GM12878 (cell line): ENCODE measurements around the gene CPSF3. TPM values are rescaled to one million over a fixed set of nuclear protein-coding genes. Genes with fewer than 3 reads are reported as not detected.

Experiments
- EGR1 ChIP-seq, 2 experiments: IDR thresholded peaks; 1 replicate in 1 of 2; 2 replicates in 1 of 2; pipeline ENCODE4 v1.6.1; 2011 to 2012; ENCODE audit warnings: low read depth in 2 of 2, low read length in 2 of 2, borderline replicate concordance in 1 of 2, mild to moderate bottlenecking in 1 of 2, moderate library complexity in 1 of 2
- ESRRA ChIP-seq: IDR thresholded peaks from 2 replicates; pipeline ENCODE4 v1.6.1; 2012; ENCODE audit warnings: mild to moderate bottlenecking, low read length, improper control_type of control experiment
- polyA plus RNA-seq, 11 experiments: library from polyadenylated mRNA; depleted of rRNA in 4 of 11; unstranded in 6 of 11; stranded (reverse) in 5 of 11; fragments of >200 nt; fragmentation: Nextera tagmentation in 4 of 11; fragmentation: Illumina TruSeq in 1 of 11; extraction: Ambion mirVana in 4 of 11; extraction: Trizol in 1 of 11; gene quantifications; 1 replicate in 1 of 11; 2 replicates in 10 of 11; pipeline versions ENCODE4 v1.2.1 to v1.2.3, GENCODE V29; 2011 to 2016; ENCODE audit warnings: inconsistent platforms in 2 of 11, missing spikeins in 2 of 11, low read depth in 1 of 11
- total RNA-seq, 4 experiments: library from RNA; depleted of rRNA in 3 of 4; stranded (reverse); fragments of >200 nt in 3 of 4; fragmentation: Illumina TruSeq in 1 of 4; extraction: Trizol in 1 of 4; gene quantifications; 2 replicates each; pipeline versions ENCODE4 v1.2.1 to v1.2.3, GENCODE V29; 2013 to 2021

The CPSF3 gene
- total and polyA plus RNA-seq, 10 of the 15 experiments (the other 5 are each of a cell fraction or from before 2014, with no cell fraction given), result 34.5 to 108 (median 76.1) TPM

GRCh38 chr2:9519250-9519649 lies 95.8 kb downstream of the CPSF3 start (continued):
- no peak for TF ChIP-seq ESRRA
- TF ChIP-seq EGR1 (IDR thresholded peaks at IDR 0.05; ENCODE audit: borderline replicate concordance in 1 of 2, low read depth in 2 of 2, low read length in 2 of 2), result no peak

Other genes starting within 250 kb of the CPSF3 start
- gene ASAP2, start 216.8 kb upstream of the CPSF3 start, total RNA-seq (2014; rRNA removed), result 0.06 and 0.16 TPM in 2 replicates
- gene ASAP2, start 216.8 kb upstream of the CPSF3 start, total RNA-seq (2014; rRNA removed; fragmentation: Illumina TruSeq; extraction: Trizol), result 0.05 and 0.09 TPM in 2 replicates
- 0.10 and 0.13 TPM in 2 replicates for gene ASAP2, start 216.8 kb upstream of the CPSF3 start, total RNA-seq (2021)
- gene ASAP2, start 216.8 kb upstream of the CPSF3 start, polyA plus RNA-seq (2011; rRNA removed), result 0.27 and 0.53 TPM in 2 replicates
- gene ASAP2, start 216.8 kb upstream of the CPSF3 start, polyA plus RNA-seq (2014; fragmentation: Illumina TruSeq; extraction: Trizol), result 0.06 and 0.08 TPM in 2 replicates
- gene ASAP2, start 216.8 kb upstream of the CPSF3 start, polyA plus RNA-seq (2014; fragmentation: Nextera tagmentation; extraction: Ambion mirVana), result under 1 TPM in 1 of 2 experiments, not detected in 1; 0.05 TPM
- gene ASAP2, start 216.8 kb upstream of the CPSF3 start, polyA plus RNA-seq (2014; rRNA removed), result not detected in 2 replicates
- gene ASAP2, start 216.8 kb upstream of the CPSF3 start, polyA plus RNA-seq (2016; fragmentation: Nextera tagmentation; extraction: Ambion mirVana), result not detected
- 49.8 and 50.2 TPM in 2 replicates for gene ITGB1BP1, start 126 bp upstream of the CPSF3 start, total RNA-seq (2014; rRNA removed)
- 60.9 and 68.3 TPM in 2 replicates for gene ITGB1BP1, start 126 bp upstream of the CPSF3 start, total RNA-seq (2014; rRNA removed; fragmentation: Illumina TruSeq; extraction: Trizol)
- gene ITGB1BP1, start 126 bp upstream of the CPSF3 start, total RNA-seq (2021), result 108 and 115 TPM in 2 replicates
- 113 and 166 TPM in 2 replicates for gene ITGB1BP1, start 126 bp upstream of the CPSF3 start, polyA plus RNA-seq (2011; rRNA removed)
- 79.5 and 87.7 TPM in 2 replicates for gene ITGB1BP1, start 126 bp upstream of the CPSF3 start, polyA plus RNA-seq (2014; fragmentation: Illumina TruSeq; extraction: Trizol)
- 100 to 1,000 TPM in 1 of 2 experiments, 10 to 100 TPM in 1; 58.8 to 115 TPM for gene ITGB1BP1, start 126 bp upstream of the CPSF3 start, polyA plus RNA-seq (2014; fragmentation: Nextera tagmentation; extraction: Ambion mirVana)
- 67.3 and 81.0 TPM in 2 replicates for gene ITGB1BP1, start 126 bp upstream of the CPSF3 start, polyA plus RNA-seq (2014; rRNA removed)
- 100 to 1,000 TPM; 271 to 273 TPM for gene ITGB1BP1, start 126 bp upstream of the CPSF3 start, polyA plus RNA-seq (2016; fragmentation: Nextera tagmentation; extraction: Ambion mirVana)
- 62.6 and 73.0 TPM in 2 replicates for gene IAH1, start 50.9 kb downstream of the CPSF3 start, total RNA-seq (2014; rRNA removed)
- gene IAH1, start 50.9 kb downstream of the CPSF3 start, total RNA-seq (2014; rRNA removed; fragmentation: Illumina TruSeq; extraction: Trizol), result 60.3 and 61.7 TPM in 2 replicates
- 56.8 and 57.4 TPM in 2 replicates for gene IAH1, start 50.9 kb downstream of the CPSF3 start, total RNA-seq (2021)
- gene IAH1, start 50.9 kb downstream of the CPSF3 start, polyA plus RNA-seq (2011; rRNA removed), result 120 and 141 TPM in 2 replicates
- 72.0 and 72.2 TPM in 2 replicates for gene IAH1, start 50.9 kb downstream of the CPSF3 start, polyA plus RNA-seq (2014; fragmentation: Illumina TruSeq; extraction: Trizol)
- gene IAH1, start 50.9 kb downstream of the CPSF3 start, polyA plus RNA-seq (2014; fragmentation: Nextera tagmentation; extraction: Ambion mirVana), result 100 to 1,000 TPM; 120 to 125 TPM
- 60.2 and 67.9 TPM in 2 replicates for gene IAH1, start 50.9 kb downstream of the CPSF3 start, polyA plus RNA-seq (2014; rRNA removed)
- gene IAH1, start 50.9 kb downstream of the CPSF3 start, polyA plus RNA-seq (2016; fragmentation: Nextera tagmentation; extraction: Ambion mirVana), result 10 to 100 TPM; 78.6 to 83.3 TPM
- 17.3 and 17.7 TPM in 2 replicates for gene ADAM17, start 132.2 kb downstream of the CPSF3 start, total RNA-seq (2014; rRNA removed)
- gene ADAM17, start 132.2 kb downstream of the CPSF3 start, total RNA-seq (2014; rRNA removed; fragmentation: Illumina TruSeq; extraction: Trizol), result 18.5 and 19.2 TPM in 2 replicates
- 16.4 and 18.9 TPM in 2 replicates for gene ADAM17, start 132.2 kb downstream of the CPSF3 start, total RNA-seq (2021)
- 8.1 and 9.9 TPM in 2 replicates for gene ADAM17, start 132.2 kb downstream of the CPSF3 start, polyA plus RNA-seq (2011; rRNA removed)
- gene ADAM17, start 132.2 kb downstream of the CPSF3 start, polyA plus RNA-seq (2014; fragmentation: Illumina TruSeq; extraction: Trizol), result 12.0 and 13.3 TPM in 2 replicates
- gene ADAM17, start 132.2 kb downstream of the CPSF3 start, polyA plus RNA-seq (2014; fragmentation: Nextera tagmentation; extraction: Ambion mirVana), result 1 to 10 TPM; 2.3 to 3.4 TPM
- 9.4 and 10.1 TPM in 2 replicates for gene ADAM17, start 132.2 kb downstream of the CPSF3 start, polyA plus RNA-seq (2014; rRNA removed)
- gene ADAM17, start 132.2 kb downstream of the CPSF3 start, polyA plus RNA-seq (2016; fragmentation: Nextera tagmentation; extraction: Ambion mirVana), result 10 to 100 TPM; 14.9 to 15.9 TPM
- 120 and 131 TPM in 2 replicates for gene YWHAQ, start 207.3 kb downstream of the CPSF3 start, total RNA-seq (2014; rRNA removed)
- 191 and 196 TPM in 2 replicates for gene YWHAQ, start 207.3 kb downstream of the CPSF3 start, total RNA-seq (2014; rRNA removed; fragmentation: Illumina TruSeq; extraction: Trizol)
- 283 and 290 TPM in 2 replicates for gene YWHAQ, start 207.3 kb downstream of the CPSF3 start, total RNA-seq (2021)
- gene YWHAQ, start 207.3 kb downstream of the CPSF3 start, polyA plus RNA-seq (2011; rRNA removed), result 309 and 430 TPM in 2 replicates
- 241 and 289 TPM in 2 replicates for gene YWHAQ, start 207.3 kb downstream of the CPSF3 start, polyA plus RNA-seq (2014; fragmentation: Illumina TruSeq; extraction: Trizol)
- 100 to 1,000 TPM in 1 of 2 experiments, 10 to 100 TPM in 1; 63.0 to 136 TPM for gene YWHAQ, start 207.3 kb downstream of the CPSF3 start, polyA plus RNA-seq (2014; fragmentation: Nextera tagmentation; extraction: Ambion mirVana)
- gene YWHAQ, start 207.3 kb downstream of the CPSF3 start, polyA plus RNA-seq (2014; rRNA removed), result 178 and 197 TPM in 2 replicates
- gene YWHAQ, start 207.3 kb downstream of the CPSF3 start, polyA plus RNA-seq (2016; fragmentation: Nextera tagmentation; extraction: Ambion mirVana), result 100 to 1,000 TPM; 513 to 515 TPM